Endometrial microvascular endothelial cells (primary cell): ENCODE results near the gene XCL2. TPM values are rescaled to one million over a fixed set of nuclear protein-coding genes. Genes with fewer than 3 reads are reported as not detected.

ENCODE experiments used
- in situ Hi-C: cut with HindIII; loops from 2 replicates; pipeline ENCODE4 v1.10.0; 2017; ENCODE audit warnings: low sequenced_read_pairs, low pct_unique_long_range_greater_than_20kb; ENCODE audit errors: inconsistent ontology term
- total RNA-seq: library from RNA; depleted of rRNA; stranded (reverse); fragments of >200 nt; gene quantifications from one replicate; pipeline ENCODE4 v1.2.3, GENCODE V29; 2015; ENCODE audit errors: inconsistent ontology term

The XCL2 gene
- total RNA-seq, 1 donor from 2014 or later, result not detected

DNA sequence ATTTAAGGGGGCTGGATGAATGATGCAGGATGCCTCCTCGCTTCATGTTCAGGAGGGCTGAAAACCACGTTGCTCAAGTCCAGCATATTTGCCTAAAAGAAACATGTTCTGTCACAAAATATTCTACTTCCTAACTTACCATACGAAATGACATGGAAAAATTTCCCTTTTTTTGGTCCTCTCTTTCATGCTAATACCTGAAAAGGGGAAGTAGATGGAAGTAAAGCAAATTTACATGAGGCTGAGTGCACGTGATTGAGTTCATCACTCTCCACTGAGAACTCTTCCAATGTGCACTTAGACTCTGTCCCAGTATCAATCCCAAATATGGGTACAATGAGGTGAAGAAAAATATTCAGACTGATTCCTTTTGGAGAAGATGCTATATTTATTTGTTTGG, 23.0 kb downstream of the XCL2 start:
- in situ Hi-C loops, result no loop called here

DNA sequence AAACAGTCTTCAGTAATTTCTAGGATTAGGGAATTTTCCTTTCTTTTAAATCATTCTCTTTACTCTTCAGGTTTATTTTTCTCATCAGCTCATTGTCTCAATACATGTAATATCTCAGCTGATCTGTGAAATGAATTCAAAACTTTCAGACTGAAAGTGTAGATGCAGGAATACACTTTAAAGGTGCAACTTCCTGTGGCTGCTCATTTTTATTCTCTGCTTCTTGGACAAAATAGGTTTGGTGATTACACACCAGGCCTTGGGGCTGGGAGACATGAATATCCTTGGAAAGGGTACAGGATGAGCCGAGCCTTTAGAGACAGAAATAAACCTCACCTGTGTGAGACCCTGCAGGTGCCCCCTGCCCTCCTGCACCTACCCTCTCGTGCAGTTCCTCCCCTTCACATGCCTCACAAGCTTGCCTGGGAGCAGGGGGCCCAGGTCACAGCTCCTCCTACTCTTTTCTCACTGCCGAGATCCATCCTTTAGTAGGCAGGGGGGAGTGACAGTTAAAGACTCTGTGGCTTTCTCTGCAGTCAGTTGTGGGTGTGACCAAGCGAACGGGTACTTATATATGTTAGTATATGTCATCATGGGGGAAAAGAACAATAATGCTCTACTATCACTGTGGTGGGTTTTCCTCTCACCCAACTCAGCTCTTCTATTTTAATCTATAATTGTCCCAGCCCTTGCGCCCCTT, 23.6 kb downstream of the XCL2 start:
- in situ Hi-C loops, result no loop called here

DNA sequence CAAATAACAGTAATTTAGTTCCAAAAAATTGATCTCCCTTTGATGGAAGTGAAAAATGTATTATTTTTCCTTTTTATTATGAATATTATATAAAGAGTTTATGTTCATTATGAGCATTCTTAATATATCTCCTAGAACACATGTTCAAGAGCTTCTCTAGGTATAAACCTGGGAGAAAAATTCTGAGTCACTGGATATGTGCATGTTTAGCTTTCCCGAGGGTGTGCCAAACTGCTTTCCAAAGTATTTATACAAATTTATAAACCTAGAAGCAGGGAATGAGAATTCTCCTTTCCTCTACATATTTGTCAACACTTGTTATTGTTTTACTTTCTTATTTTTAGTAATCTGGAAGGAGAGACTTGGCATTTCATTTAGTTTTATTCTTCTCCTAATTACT, 25.0 kb downstream of the XCL2 start:
- in situ Hi-C loops, result no loop called here

DNA sequence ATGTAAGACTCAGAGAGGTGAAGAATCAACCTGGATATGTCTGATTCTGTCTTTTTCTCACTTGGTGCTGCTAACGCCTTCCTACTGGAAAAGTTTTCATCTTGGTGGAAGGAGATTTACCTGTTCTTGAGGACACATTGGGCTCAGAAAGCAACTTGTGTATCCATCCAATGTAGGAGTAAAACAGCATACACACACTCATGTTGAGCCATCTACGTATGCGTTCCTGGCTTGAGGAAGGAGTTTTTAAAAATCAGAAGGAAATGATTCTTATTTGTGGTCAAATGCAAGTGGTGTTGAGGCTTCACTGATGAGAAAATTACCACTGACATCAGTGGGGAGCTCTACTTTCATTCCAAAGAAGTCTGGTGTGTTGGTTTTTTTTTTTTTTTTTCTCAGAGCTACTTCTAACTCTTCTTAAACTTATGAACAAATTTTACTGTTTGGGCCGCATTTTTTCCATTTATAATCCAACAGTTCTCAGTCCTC, 25.6 kb downstream of the XCL2 start:
- in situ Hi-C loops, result no loop called here

DNA sequence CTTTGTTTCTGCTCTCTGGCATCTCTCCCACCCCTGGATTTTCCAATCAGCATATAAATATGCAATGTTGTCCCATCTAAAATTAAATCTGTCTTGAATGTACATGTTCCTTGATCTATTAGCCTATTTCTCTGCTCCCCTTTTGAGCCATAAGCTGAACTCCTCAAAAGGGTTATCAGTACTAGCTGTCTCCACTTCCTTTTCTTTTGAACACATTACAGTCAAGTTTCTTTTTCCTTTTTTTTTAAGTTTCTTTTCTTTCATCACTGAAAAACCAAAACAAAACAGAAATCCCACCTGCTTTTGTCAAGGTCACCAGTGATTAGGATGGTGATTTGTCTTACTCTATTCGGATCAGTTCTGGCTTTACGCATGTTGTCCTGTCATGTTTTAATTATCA, 29.3 kb downstream of the XCL2 start:
- in situ Hi-C loops, result no loop called here

DNA sequence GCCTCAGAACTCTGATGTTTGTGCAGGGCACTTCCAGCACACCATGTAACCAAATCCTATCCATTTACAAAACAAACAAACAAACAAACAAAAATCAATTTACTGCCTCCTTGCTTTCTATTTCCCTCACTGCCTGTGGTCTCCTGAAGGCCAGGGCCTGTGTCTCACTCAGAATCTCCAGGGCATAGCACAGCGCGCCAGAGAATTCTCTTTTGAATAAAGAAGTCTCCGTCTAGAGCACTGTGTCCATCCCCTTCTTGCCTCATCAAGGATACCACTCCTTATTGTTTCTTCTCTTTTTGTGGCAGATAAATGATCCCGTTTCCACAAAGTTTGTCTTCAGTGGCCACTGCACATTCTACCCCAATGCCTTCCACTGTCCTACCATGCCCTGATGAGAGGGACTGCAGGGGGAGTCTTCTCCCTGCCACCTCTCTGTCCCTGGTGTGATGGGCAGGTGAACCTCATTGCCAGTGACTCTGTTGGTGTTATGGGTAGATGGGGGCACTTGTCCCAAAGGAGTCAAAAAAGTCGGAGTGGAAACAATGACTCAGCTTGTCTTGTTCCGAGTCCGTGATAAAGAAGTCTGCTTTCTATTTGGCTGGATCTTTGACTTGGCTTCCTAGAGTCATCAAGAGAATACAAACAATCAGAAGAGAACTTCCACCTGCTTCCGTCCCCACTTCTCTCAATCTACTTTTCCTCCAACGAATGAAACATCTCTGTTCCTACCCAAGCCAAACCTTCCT, 30.0 kb downstream of the XCL2 start:
- in situ Hi-C loops, result no loop called here

DNA sequence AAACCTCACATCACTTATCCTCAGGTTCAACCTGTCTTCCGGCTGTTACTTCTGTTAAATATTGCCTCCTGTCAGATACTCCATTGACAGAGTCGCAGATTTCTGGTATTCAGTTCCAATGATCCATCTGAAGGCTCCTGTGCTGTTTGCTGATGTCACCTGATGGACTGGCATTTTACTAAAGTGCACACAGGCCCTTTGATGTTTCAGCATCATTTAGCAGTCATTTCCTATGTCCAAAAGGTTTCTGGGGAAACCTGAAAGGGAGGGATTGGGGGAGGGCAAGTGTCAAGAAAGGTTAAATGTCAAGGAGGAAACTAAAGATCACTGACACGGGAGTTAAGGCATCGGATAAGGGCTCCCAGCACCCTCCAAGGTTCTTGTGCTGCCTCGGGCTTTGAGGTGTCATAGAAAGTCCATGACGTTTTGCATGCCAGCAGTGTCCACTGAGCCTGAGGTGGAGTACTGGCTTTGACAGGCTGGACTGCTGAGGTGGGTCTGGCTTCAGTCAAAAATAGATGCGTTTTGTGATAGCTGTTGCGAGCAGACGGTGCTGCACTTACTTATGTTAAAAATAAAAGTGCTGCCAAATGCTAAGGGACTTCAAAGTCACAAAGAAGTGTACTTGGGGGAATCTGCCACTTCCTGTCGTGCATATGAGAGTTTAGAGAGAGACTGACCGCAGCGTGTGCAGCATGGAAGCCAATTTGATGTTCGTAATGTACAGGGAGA, 30.8 kb downstream of the XCL2 start:
- in situ Hi-C loops, result no loop called here

DNA sequence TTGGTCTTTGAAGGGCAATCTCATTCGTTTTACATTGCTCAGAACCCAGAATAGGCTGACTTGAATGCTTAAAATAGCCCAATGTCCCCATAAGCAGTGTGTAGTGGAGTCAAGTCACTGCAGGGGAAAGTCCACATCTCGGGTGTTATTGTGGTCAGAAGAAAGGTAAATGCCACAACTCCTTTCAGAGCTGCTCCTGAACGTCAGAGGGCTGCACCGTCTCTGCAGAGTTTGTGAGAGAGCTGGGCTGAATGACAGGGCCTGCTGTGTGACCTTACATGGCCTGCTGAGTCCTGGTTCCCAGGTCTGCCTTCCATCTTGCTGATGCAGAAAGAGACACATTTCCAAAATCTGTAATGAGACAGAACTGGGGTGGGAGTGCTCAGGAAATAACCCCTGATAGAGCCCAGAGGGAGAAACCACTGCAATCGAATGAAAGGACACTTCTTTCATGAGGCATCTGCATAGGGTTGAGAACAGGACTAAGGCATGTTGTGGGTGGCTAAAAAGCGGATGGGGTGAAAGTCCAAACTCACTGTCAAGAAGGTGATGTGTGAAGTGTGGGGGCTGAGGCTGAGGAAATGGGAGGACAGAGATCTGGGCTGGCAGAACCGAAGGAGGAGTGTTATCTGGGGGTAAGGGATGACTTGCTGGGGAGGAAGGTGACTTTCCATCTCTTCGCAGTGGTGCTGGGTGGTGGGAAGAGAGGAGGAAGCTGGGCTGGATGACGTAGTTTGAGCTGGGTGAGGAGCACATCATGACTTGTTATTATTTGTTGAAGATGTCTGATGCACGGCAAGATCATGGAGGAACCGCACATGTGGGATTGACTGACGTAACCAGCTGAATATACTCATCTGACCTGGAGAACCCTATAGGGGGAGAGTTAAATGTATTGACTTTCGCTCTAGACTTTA, 33.7 kb downstream of the XCL2 start:
- in situ Hi-C loops, result no loop called here

DNA sequence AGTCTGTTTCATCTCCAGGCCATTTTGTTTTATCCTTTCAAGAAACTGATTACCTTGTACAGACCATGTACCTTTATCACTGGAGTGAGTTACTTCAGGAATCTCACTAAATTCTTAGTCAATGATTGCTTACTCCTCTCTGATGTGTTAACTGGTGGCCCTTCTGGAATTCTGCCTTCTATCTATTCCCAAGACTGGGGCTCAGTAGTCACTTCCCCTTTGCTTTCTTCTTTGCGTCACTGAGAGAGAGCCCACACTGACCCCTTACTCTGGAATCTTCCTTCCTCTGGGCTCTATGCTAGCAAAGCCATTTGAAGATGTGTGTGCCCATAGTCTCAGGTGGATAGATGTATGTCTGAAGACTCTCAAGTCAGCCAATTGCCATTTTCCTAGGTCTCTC, 34.6 kb downstream of the XCL2 start:
- in situ Hi-C loops, result no loop called here

DNA sequence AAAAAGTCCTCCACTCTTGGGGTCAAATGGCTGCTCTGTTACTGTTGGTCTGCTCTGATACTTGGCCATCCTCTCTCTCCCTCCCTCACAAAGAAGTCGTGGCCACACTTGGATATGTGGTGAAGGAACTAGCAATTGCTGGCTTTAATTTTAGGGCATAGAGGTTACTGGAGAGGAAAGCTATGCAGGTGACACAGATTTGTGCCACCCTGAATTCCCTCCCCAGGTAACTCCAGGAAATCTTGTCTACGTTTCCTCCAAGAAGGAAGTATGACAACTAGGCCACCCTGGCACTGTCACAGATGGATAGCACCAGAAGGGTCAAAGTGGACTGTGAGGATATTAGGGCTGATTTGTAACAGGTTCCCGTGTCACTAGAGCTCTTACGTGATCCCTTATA, 36.0 kb downstream of the XCL2 start:
- in situ Hi-C loops, result no loop called here

DNA sequence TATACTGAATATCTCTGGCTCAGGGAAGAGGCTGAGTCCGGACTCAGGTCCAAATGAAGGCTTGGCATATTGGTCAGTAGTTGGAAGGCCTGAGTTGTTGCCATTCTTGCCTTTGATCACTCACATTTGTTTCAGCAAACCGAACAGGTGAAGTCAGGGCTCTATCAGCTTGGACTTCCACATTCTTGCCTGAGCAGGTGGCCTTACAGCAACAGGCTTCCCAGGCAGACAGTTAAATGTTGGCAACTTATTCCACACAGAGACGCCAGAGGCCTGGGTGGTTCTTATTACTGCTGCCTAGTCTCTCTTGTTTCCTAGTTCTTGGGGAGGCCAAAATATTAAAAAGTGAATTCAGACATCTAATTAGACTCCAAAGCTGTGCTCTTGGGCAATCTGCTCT, 36.6 kb downstream of the XCL2 start:
- in situ Hi-C loops, result no loop called here

DNA sequence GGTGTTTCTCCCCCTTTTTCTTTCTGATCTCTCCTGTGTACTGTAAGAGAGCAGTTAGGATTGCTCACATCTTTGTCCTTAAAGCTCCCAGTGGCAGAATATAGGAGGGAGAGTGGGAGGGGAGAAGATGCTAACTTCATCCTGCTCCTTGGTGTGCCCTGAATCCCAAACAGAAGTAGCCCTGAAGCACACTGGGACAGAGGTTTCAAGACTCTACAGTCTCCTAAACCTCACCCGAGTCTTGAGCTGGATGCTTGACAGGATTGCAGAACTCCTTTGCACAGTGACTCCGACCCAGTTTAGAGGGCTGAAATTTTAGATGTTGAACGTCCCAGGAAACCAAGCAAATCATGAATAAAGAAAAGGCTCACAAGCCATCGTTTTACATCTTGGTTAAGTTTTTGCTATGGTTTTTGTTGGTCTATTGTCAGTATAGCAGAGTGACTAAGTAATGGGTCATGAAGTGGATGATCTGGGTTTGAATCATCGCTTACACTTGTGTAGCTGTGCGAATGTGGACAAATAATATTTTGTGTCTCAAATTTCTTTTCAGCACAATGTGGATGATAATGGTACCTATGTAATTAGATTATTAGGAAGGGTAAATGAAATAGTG, 37.5 kb downstream of the XCL2 start:
- in situ Hi-C loops, result no loop called here

DNA sequence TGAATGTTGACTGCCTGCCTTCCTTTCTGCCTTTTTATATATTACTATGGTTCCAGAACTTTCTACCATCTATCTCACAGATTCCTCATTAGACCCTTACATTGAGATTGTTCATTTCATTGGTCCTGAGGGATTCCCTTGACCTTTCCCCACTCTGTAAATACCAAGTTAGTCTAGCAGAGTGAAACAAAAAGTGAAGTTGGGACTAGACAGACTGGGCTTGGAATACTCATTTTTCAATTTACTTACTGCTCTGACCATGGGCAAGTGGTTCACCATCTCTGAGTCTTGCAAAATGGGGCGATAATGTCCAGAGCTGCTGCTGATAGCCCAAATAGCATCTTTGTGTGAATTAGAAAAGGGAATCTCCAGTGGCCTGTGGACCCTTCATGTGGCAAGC, 38.8 kb downstream of the XCL2 start:
- in situ Hi-C loops, result no loop called here

DNA sequence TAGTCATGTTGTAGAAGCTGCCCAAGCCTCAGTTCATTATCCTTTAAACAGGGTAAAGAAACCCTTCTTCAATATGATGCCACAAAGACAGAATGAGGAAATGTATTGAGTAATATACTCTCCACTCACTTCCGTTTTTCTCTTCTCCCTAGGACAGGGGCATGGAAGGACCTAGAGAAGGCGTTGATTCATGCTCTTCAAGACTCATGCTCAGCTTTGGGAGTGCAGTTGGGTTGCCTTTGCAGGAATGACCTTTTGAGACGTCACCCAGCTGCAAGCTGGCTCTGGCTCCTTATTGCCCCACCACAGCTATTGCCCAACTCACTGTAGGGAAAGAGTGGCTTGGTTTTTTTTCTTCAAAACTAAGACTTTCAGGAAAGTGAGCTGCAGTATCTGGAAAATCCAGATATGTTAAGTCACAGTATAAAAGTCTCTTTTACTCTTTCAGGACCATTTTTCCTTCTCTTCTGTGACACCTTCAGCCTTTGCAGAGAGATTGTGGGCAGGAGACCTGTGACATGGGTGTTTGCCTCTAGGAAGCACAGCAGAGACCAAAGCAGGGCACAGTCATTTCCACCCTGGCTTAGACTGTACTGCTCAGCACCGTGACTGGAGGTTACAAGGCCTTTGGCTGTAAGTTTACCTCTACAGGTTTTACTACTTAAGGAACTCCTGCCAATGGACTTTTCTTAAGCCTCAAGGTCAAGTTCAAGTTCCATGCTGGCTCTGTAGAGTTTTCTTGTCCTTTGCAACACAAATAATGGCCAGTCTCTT, 39.5 kb downstream of the XCL2 start:
- in situ Hi-C loops, result no loop called here

DNA sequence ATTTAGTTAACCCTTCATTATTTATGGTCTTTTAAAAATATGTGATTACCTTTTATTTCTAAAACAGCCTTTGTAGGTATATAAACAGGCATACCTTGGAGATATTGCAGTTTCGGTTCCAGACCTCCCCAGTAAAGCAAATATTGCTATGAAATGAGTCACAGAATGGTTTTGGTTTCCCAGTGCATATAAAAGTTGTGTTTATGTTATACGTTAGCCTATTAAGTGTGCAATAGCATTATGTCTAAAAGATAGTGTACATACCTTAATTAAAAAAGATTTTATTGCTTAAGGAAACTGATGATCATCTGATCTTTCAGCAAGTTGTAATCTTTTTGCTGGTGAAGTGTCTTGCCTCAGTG, 44.1 kb downstream of the XCL2 start:
- in situ Hi-C loops, result no loop called here

DNA sequence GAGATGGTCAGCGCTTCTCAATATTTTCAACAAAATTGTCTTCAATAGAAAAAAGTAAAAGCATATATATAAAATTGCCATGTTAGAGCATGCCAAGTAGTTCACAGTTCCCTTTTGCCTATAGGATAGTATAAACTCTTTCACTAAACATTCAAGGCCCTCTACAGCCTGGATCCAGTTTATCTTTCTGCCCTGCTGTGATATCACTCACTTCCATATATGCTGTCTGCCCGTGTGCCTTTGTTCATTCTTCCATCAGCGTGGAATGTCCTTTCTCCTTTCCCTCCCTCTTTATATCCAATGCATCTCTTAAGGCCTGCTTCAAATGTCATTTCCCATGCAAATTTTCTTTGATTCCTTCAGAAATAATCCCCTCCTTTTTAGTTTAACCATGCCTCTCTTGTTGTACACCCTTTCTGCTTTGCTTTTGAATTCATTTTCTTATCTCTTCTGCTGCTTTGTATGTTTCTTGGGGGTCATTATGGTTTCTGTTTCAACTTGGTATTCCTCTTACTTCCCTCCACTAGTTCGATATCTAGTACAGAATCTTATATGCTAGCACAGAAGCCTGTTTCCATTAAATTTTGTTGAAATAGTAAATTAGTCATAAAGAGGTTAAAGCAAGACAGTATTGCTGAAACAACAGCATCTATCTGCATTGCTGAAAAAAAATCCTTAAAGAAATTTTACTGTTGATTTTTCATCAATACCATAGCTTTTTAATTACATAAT, 44.7 kb downstream of the XCL2 start:
- in situ Hi-C loops, result no loop called here

DNA sequence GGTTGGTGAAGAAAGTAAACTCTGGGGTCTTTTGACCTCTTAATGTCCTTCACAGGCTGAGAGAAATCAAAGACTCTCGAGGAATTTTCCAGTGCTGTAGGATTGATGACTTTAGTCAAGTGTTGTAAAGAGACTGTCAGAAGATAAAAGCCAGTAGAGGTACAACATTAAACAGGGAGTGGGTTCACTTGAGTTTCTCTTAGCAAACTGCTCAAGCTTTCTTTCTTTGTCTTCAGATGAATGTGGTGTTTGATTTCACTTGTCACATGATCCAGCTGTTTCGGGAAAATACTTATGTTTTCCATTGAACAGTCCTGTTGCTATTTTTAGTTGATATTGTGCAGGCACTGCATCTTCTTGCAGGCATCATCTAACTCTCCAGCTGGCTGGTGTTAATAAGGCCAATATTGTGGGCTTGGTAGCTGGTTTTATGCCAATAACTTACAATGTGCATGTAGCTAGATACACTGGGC, 45.6 kb downstream of the XCL2 start:
- in situ Hi-C loops, result no loop called here
